K562 (cell line): ENCODE data around the gene EVPL. TPM values are rescaled to one million over a fixed set of nuclear protein-coding genes. Genes with fewer than 3 reads are reported as not detected.
A peak's percentile ranks its signal among the peaks of the same experiment; 100 is the strongest.

Source experiments
- CBX1 ChIP-seq: sonication (generic); IDR thresholded peaks from 2 replicates; pipeline ENCODE4 v1.6.1; 2016; ENCODE audit warnings: antibody characterized with exemption, low read depth, mild to moderate bottlenecking
- CC2D1A ChIP-seq: fragments of 450-650 bp; IDR thresholded peaks from 2 replicates; pipeline ENCODE4 v1.6.1; 2017; ENCODE audit warnings: mild to moderate bottlenecking
- E2F4 ChIP-seq: sonication (generic); formaldehyde crosslinking; IDR thresholded peaks from 2 replicates; pipeline ENCODE4 v1.8.0; 2022; ENCODE audit warnings: mild to moderate bottlenecking, low read depth, missing genetic modification reagents
- HDAC2 ChIP-seq: fragments of 450-650 bp; IDR thresholded peaks from 2 replicates; pipeline ENCODE4 v1.6.1; 2016; ENCODE audit warnings: mild to moderate bottlenecking
- HNRNPLL ChIP-seq: fragments of 200-400 bp; formaldehyde crosslinking; IDR thresholded peaks from 2 replicates; pipeline ENCODE4 v1.6.1; 2017; ENCODE audit warnings: low read length, low read depth, mild to moderate bottlenecking; ENCODE audit not compliant: poor library complexity, severe bottlenecking
- IRF2 ChIP-seq: sonication (generic); formaldehyde crosslinking; IDR thresholded peaks from 2 replicates; pipeline ENCODE4 v1.8.1; 2022; ENCODE audit warnings: mild to moderate bottlenecking, missing genetic modification reagents
- KAT7 ChIP-seq: sonication (generic); formaldehyde crosslinking; IDR thresholded peaks from 2 replicates; pipeline ENCODE4 v1.8.0; 2022; ENCODE audit warnings: missing genetic modification reagents, mild to moderate bottlenecking, borderline replicate concordance
- KLF13 ChIP-seq: fragments of 450-650 bp; IDR thresholded peaks from 2 replicates; pipeline ENCODE4 v1.6.1; 2016; ENCODE audit warnings: missing genetic modification characterization, low read depth, mild to moderate bottlenecking, missing compliant biosample characterization, moderate library complexity, borderline replicate concordance
- MXI1 ChIP-seq: IDR thresholded peaks from 2 replicates; pipeline ENCODE4 v1.6.1; 2011; ENCODE audit warnings: low read depth, mild to moderate bottlenecking, improper control_type of control experiment, low read length
- NCOA4 ChIP-seq: fragments of 450-650 bp; IDR thresholded peaks from 2 replicates; pipeline ENCODE4 v1.6.1; 2018; ENCODE audit warnings: mild to moderate bottlenecking; ENCODE audit not compliant: partially characterized antibody
- RCOR1 ChIP-seq, 2 experiments: IDR thresholded peaks; 2 replicates each; pipeline ENCODE4 v1.6.1; 2012; ENCODE audit warnings: low read depth in 2 of 2, low read length in 2 of 2, borderline replicate concordance in 1 of 2, improper control_type of control experiment in 1 of 2
- SAFB ChIP-seq: fragments of 200-400 bp; formaldehyde crosslinking; IDR thresholded peaks from 2 replicates; pipeline ENCODE4 v1.6.1; 2017; ENCODE audit warnings: low read depth, low read length, borderline replicate concordance
- SETDB1 ChIP-seq: IDR thresholded peaks from one replicate; pipeline ENCODE4 v1.6.1; 2012; ENCODE audit warnings: low read length, control low read depth, inconsistent platforms
- TCF7L2 ChIP-seq: fragments of 150-350 bp; IDR thresholded peaks from 2 replicates; pipeline ENCODE4 v1.6.1; 2016; ENCODE audit warnings: low read depth, mild to moderate bottlenecking, low read length, moderate library complexity
- ZNF584 ChIP-seq: fragments of 200-800 bp; sonication (Bioruptor generic); IDR thresholded peaks from 2 replicates; pipeline ENCODE4 v1.6.1; 2016; ENCODE audit warnings: low read depth, mild to moderate bottlenecking, missing genetic modification characterization, missing compliant biosample characterization
- ZNF77 ChIP-seq: fragments of 250-450 bp; sonication (Bioruptor Pico); IDR thresholded peaks from 2 replicates; pipeline ENCODE4 v1.5.0; 2020
- polyA plus RNA-seq, 8 experiments: library from polyadenylated mRNA; depleted of rRNA in 4 of 8; stranded (reverse) in 5 of 8; unstranded in 3 of 8; fragments of >200 nt; fragmentation: Nextera tagmentation in 2 of 8; fragmentation: Illumina TruSeq in 1 of 8; extraction: Ambion mirVana in 2 of 8; extraction: Trizol in 1 of 8; gene quantifications; 2 replicates each; pipeline versions ENCODE4 v1.2.1 to v1.2.3, GENCODE V29; 2011 to 2014; ENCODE audit warnings: inconsistent platforms in 1 of 8, missing spikeins in 1 of 8
- total RNA-seq, 7 experiments: library from RNA; depleted of rRNA in 6 of 7; stranded (reverse); fragments of >200 nt in 6 of 7; fragmentation: Illumina TruSeq in 2 of 7; extraction: Trizol in 2 of 7; gene quantifications; 2 replicates each; pipeline versions ENCODE4 v1.2.1 to v1.2.3, GENCODE V29; 2011 to 2021; ENCODE audit warnings: low replicate concordance in 1 of 7
- TF ChIP-seq, protein P1 (sequence below): sonication (generic); formaldehyde crosslinking; IDR thresholded peaks from 2 replicates; pipeline ENCODE4 v1.8.0; 2022; ENCODE audit warnings: mild to moderate bottlenecking, missing genetic modification reagents
- TF ChIP-seq, protein P2 (sequence below): fragments of 450-650 bp; formaldehyde crosslinking; IDR thresholded peaks from 2 replicates; pipeline ENCODE4 v1.4.0; 2020; ENCODE audit warnings: mild to moderate bottlenecking, moderate library complexity
- TF ChIP-seq, protein P3 (sequence below): sonication (generic); formaldehyde crosslinking; IDR thresholded peaks from 2 replicates; pipeline ENCODE4 v1.8.1; 2023; ENCODE audit warnings: mild to moderate bottlenecking, missing genetic modification reagents

EVPL gene
- total and polyA plus RNA-seq, 9 of the 15 experiments (the other 6 are each of a cell fraction or from before 2014, with no cell fraction given), result 0.08 to 0.18 (median 0.16) TPM; not detected in 5

DNA sequence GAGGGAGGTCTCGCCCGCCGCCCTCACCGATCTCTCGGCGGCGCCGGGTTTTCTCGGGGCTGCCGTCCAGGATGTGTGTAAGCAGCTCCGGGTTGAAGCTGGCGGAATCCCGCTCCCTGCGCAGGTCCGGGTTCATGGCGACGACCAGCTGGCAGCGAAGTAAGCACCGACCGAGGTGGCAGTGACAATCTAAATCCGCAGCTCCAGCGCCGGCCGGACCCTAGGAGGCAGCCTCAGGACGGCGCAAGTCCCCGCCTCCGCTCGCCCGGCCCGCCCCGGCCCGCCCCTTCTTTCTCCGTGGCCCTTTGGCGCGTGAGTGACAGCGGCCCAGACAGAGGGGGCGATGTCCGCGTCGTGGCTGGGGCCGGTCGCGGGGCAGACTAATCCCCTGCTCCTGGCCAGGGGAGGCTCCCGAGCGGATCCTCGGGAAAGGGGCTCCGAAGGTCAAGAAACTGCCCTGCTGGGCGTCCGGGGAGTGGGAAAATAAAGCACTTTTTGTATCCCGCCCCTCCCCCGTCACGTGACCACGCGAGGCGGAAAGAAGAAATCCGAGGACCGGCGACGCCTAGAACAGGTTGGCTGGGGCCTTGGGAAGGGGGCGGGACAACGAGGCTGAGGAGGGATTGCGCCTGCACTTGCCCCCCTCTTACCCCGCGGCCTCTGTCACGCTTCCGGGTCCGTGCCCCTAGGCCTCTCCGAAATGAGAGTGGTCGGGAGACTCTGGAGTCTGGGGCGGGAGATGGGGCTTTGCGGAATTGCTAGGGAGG lies 48.0 kb downstream of the EVPL start, which contains the start of the genes ACOX1 and TEN1 (continued):
- TF ChIP-seq CBX1, result no peak
- TF ChIP-seq, protein P1, sequence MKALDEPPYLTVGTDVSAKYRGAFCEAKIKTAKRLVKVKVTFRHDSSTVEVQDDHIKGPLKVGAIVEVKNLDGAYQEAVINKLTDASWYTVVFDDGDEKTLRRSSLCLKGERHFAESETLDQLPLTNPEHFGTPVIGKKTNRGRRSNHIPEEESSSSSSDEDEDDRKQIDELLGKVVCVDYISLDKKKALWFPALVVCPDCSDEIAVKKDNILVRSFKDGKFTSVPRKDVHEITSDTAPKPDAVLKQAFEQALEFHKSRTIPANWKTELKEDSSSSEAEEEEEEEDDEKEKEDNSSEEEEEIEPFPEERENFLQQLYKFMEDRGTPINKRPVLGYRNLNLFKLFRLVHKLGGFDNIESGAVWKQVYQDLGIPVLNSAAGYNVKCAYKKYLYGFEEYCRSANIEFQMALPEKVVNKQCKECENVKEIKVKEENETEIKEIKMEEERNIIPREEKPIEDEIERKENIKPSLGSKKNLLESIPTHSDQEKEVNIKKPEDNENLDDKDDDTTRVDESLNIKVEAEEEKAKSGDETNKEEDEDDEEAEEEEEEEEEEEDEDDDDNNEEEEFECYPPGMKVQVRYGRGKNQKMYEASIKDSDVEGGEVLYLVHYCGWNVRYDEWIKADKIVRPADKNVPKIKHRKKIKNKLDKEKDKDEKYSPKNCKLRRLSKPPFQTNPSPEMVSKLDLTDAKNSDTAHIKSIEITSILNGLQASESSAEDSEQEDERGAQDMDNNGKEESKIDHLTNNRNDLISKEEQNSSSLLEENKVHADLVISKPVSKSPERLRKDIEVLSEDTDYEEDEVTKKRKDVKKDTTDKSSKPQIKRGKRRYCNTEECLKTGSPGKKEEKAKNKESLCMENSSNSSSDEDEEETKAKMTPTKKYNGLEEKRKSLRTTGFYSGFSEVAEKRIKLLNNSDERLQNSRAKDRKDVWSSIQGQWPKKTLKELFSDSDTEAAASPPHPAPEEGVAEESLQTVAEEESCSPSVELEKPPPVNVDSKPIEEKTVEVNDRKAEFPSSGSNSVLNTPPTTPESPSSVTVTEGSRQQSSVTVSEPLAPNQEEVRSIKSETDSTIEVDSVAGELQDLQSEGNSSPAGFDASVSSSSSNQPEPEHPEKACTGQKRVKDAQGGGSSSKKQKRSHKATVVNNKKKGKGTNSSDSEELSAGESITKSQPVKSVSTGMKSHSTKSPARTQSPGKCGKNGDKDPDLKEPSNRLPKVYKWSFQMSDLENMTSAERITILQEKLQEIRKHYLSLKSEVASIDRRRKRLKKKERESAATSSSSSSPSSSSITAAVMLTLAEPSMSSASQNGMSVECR (CRISPR knock-in tag), result peak; percentile 60
- TF ChIP-seq KLF13, result 0 out of 2 replicates have a peak, but pooled peaks have one; percentile 75
- TF ChIP-seq IRF2, result no peak
- TF ChIP-seq SETDB1, result no peak
- TF ChIP-seq TCF7L2, result no peak
- TF ChIP-seq ZNF584 (CRISPR knock-in tag), result no peak
- TF ChIP-seq, protein P2, sequence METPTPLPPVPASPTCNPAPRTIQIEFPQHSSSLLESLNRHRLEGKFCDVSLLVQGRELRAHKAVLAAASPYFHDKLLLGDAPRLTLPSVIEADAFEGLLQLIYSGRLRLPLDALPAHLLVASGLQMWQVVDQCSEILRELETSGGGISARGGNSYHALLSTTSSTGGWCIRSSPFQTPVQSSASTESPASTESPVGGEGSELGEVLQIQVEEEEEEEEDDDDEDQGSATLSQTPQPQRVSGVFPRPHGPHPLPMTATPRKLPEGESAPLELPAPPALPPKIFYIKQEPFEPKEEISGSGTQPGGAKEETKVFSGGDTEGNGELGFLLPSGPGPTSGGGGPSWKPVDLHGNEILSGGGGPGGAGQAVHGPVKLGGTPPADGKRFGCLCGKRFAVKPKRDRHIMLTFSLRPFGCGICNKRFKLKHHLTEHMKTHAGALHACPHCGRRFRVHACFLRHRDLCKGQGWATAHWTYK (CRISPR knock-in tag), result no peak; the same call in 1 of the 2 replicates
- TF ChIP-seq RCOR1 (IDR thresholded peaks at IDR 0.05; ENCODE audit: borderline replicate concordance in 1 of 2, low read depth in 2 of 2, low read length in 2 of 2), result peak in 1 of 2 experiments; percentile 37; a peak in 1 of 4 replicates
- TF ChIP-seq ZNF77 (CRISPR knock-in tag), result no peak
- peak; percentile 65 for TF ChIP-seq HNRNPLL
- no peak for TF ChIP-seq NCOA4
- peak; percentile 60; the same call in 1 of the 2 replicates for TF ChIP-seq E2F4 (CRISPR knock-in tag)
- TF ChIP-seq CC2D1A, result no peak
- TF ChIP-seq HDAC2, result peak; percentile 16; the same call in 1 of the 2 replicates
- no peak for TF ChIP-seq MXI1
- TF ChIP-seq SAFB, result no peak
- TF ChIP-seq, protein P3, sequence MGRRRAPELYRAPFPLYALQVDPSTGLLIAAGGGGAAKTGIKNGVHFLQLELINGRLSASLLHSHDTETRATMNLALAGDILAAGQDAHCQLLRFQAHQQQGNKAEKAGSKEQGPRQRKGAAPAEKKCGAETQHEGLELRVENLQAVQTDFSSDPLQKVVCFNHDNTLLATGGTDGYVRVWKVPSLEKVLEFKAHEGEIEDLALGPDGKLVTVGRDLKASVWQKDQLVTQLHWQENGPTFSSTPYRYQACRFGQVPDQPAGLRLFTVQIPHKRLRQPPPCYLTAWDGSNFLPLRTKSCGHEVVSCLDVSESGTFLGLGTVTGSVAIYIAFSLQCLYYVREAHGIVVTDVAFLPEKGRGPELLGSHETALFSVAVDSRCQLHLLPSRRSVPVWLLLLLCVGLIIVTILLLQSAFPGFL, result 0 out of 2 replicates have a peak, but pooled peaks have one; percentile 79
- peak; percentile 79; the same call in 1 of the 2 replicates for TF ChIP-seq KAT7 (CRISPR knock-in tag)
